GM23338 (cell line): ENCODE results near the gene RAD51B. TPM values are rescaled to one million over a fixed set of nuclear protein-coding genes. Genes with fewer than 3 reads are reported as not detected.

Experiments
- ATAC-seq: fragments of 200-7000 bp; cut with Tn5 transposase; 3 replicates; pipeline ENCODE4 v1.9.1; 2020
- DNase-seq: peaks from one replicate; pipeline ENCODE4 v3.0.0-alpha.2; 2015; ENCODE audit warnings: low spot score
- H2AFZ ChIP-seq: fragments of 200-600 bp; sonication (generic); 2 replicates; pipeline ENCODE4 v1.8.0; 2016; ENCODE audit warnings: antibody characterized with exemption, mild to moderate bottlenecking, moderate library complexity
- H3F3A ChIP-seq: fragments of 200-600 bp; sonication (generic); replicated peaks from 2 replicates; pipeline ENCODE4 v1.8.0; 2017; ENCODE audit warnings: antibody characterized with exemption, mixed run types, low read depth
- H3K27ac ChIP-seq: fragments of 200-600 bp; sonication (generic); 2 replicates; pipeline ENCODE4 v1.6.1; 2016; ENCODE audit warnings: low read depth
- H3K27me3 ChIP-seq: fragments of 200-600 bp; sonication (generic); 2 replicates; pipeline ENCODE4 v1.8.0; 2016; ENCODE audit warnings: mild to moderate bottlenecking, mixed run types, moderate library complexity; ENCODE audit not compliant: insufficient read depth
- H3K36me3 ChIP-seq: fragments of 200-600 bp; sonication (generic); 2 replicates; pipeline ENCODE4 v1.8.0; 2016; ENCODE audit warnings: mild to moderate bottlenecking; ENCODE audit not compliant: insufficient read depth
- H3K4me1 ChIP-seq: fragments of 200-600 bp; sonication (generic); 2 replicates; pipeline ENCODE4 v1.8.0; 2016; ENCODE audit warnings: mild to moderate bottlenecking, moderate library complexity; ENCODE audit not compliant: insufficient read depth
- H3K4me2 ChIP-seq: fragments of 200-600 bp; sonication (generic); 2 replicates; pipeline ENCODE4 v1.7.1; 2017; ENCODE audit warnings: mixed run types
- H3K4me3 ChIP-seq: fragments of 200-600 bp; sonication (generic); 2 replicates; pipeline ENCODE4 v1.6.1; 2016; ENCODE audit warnings: mixed run types
- H3K79me2 ChIP-seq: fragments of 200-600 bp; sonication (generic); replicated peaks from 2 replicates; pipeline ENCODE4 v1.8.0; 2017; ENCODE audit warnings: mild to moderate bottlenecking; ENCODE audit not compliant: insufficient read depth
- H3K9me2 ChIP-seq: fragments of 200-600 bp; sonication (generic); 2 replicates; pipeline ENCODE4 v1.8.0; 2017; ENCODE audit not compliant: insufficient read depth
- H4K20me1 ChIP-seq: fragments of 200-600 bp; sonication (generic); replicated peaks from 2 replicates; pipeline ENCODE4 v1.8.0; 2017; ENCODE audit warnings: mild to moderate bottlenecking; ENCODE audit not compliant: insufficient read depth
- H3K27ac Mint-ChIP-seq: 2 replicates; pipeline ENCODE4 v1.8.0; 2020; ENCODE audit warnings: inconsistent platforms, mild to moderate bottlenecking, moderate library complexity, mixed read lengths
- H3K27me3 Mint-ChIP-seq: 3 replicates; pipeline ENCODE4 v1.8.0; 2022; ENCODE audit warnings: low read depth, mild to moderate bottlenecking, moderate library complexity, mixed read lengths, inconsistent platforms; ENCODE audit not compliant: insufficient read depth, poor library complexity
- H3K36me3 Mint-ChIP-seq: 3 replicates; pipeline ENCODE4 v1.8.0; 2021; ENCODE audit warnings: low read depth, mild to moderate bottlenecking, inconsistent platforms, moderate library complexity, mixed read lengths
- H3K4me1 Mint-ChIP-seq: 3 replicates; pipeline ENCODE4 v1.8.0; 2020; ENCODE audit warnings: mild to moderate bottlenecking, inconsistent platforms, mixed read lengths
- H3K4me3 Mint-ChIP-seq: 3 replicates; pipeline ENCODE4 v1.8.0; 2021; ENCODE audit warnings: moderate library complexity, mild to moderate bottlenecking, inconsistent platforms, mixed read lengths
- H3K9me3 Mint-ChIP-seq: 3 replicates; pipeline ENCODE4 v1.8.0; 2020; ENCODE audit warnings: moderate library complexity, mild to moderate bottlenecking, inconsistent platforms, mixed read lengths
- CREB1 ChIP-seq: fragments of 250-450 bp; sonication (Bioruptor Pico); IDR thresholded peaks from 2 replicates; pipeline ENCODE4 v1.5.0; 2020; ENCODE audit warnings: low read depth, mild to moderate bottlenecking, moderate library complexity
- ETS1 ChIP-seq: IDR thresholded peaks from 2 replicates; pipeline ENCODE4 v1.6.1; 2016; ENCODE audit warnings: antibody characterized with exemption
- EZH2 ChIP-seq: fragments of 200-600 bp; sonication (generic); IDR thresholded peaks from one replicate; pipeline ENCODE4 v1.8.0; 2017; ENCODE audit warnings: antibody characterized with exemption, mild to moderate bottlenecking, low read depth; ENCODE audit not compliant: unreplicated experiment
- EZH2phosphoT487 ChIP-seq: fragments of 200-600 bp; sonication (generic); IDR thresholded peaks from one replicate; pipeline ENCODE4 v1.8.1; 2018; ENCODE audit warnings: antibody characterized with exemption; ENCODE audit not compliant: unreplicated experiment
- JUNB ChIP-seq: IDR thresholded peaks from one replicate; pipeline ENCODE4 v1.6.1; 2016; ENCODE audit warnings: antibody characterized with exemption; ENCODE audit not compliant: unreplicated experiment
- POLR2AphosphoS5 ChIP-seq: IDR thresholded peaks from 2 replicates; pipeline ENCODE4 v1.6.1; 2016; ENCODE audit warnings: antibody characterized with exemption, low read depth
- STAT1 ChIP-seq: IDR thresholded peaks from one replicate; pipeline ENCODE4 v1.6.1; 2016; ENCODE audit warnings: antibody characterized with exemption; ENCODE audit not compliant: unreplicated experiment
- ZNF114 ChIP-seq: fragments of 250-450 bp; sonication (Bioruptor Pico); IDR thresholded peaks from 2 replicates; pipeline ENCODE4 v1.5.0; 2020; ENCODE audit warnings: mild to moderate bottlenecking, moderate library complexity
- ZNF331 ChIP-seq: fragments of 250-450 bp; sonication (Bioruptor Pico); IDR thresholded peaks from 2 replicates; pipeline ENCODE4 v1.5.0; 2020; ENCODE audit warnings: low read depth, mild to moderate bottlenecking, moderate library complexity
- polyA plus RNA-seq: library from polyadenylated mRNA; unstranded; fragments of >200 nt; fragmentation: Nextera tagmentation; extraction: Ambion mirVana; gene quantifications from 2 replicates; pipeline ENCODE4 v1.2.1, GENCODE V29; 2016
- total RNA-seq: library from RNA; depleted of rRNA; stranded (reverse); fragments of >200 nt; shearing (Covaris generic); gene quantifications from 2 replicates; pipeline ENCODE4 v1.2.3, GENCODE V29; 2014
- TF ChIP-seq, protein P1 (sequence below): IDR thresholded peaks from one replicate; pipeline ENCODE4 v1.6.1; 2018; ENCODE audit warnings: antibody characterized with exemption; ENCODE audit not compliant: unreplicated experiment
- TF ChIP-seq, protein P2 (sequence below): fragments of 250-450 bp; sonication (Bioruptor Pico); IDR thresholded peaks from 2 replicates; pipeline ENCODE4 v1.5.0; 2020; ENCODE audit warnings: mild to moderate bottlenecking, moderate library complexity

RAD51B gene
- total and polyA plus RNA-seq, 2 experiments from 2014 or later, result 15.7 to 29.1 TPM

GRCh38 chr14:68459480-68460136 is 640.0 kb downstream of the RAD51B start:
- H3K36me3 ChIP-seq, result peaks cover 3% of the 10 kb centered on the region; the same call in 1 of the 2 replicates
- no peak overlapping the region for H3K27ac Mint-ChIP-seq
- ATAC-seq (no peak), DNase-seq (no peak)
- H3F3A ChIP-seq, result no peaks in the 10 kb centered on the region
- no peak overlapping the region for H3K4me3 ChIP-seq
- peaks cover 12% of the 10 kb centered on the region; the same call in 1 of the 2 replicates for H3K4me1 ChIP-seq
- no peak overlapping the region for H2AFZ ChIP-seq
- no peak overlapping the region for H3K4me2 ChIP-seq
- H3K27me3 ChIP-seq, result no peaks in the 10 kb centered on the region
- H3K4me3 Mint-ChIP-seq, result no peak overlapping the region
- H3K9me2 ChIP-seq, result no peaks in the 10 kb centered on the region
- peaks cover 7% of the 10 kb centered on the region; the same call in 2 of the 3 replicates for H3K36me3 Mint-ChIP-seq
- H3K79me2 ChIP-seq, result no peaks in the 10 kb centered on the region
- no peaks in the 10 kb centered on the region for H4K20me1 ChIP-seq
- TF ChIP-seq EZH2, result no peak
- no peak for TF ChIP-seq EZH2phosphoT487
- no peak for TF ChIP-seq STAT1
- TF ChIP-seq JUNB, result no peak
- TF ChIP-seq, protein P1, sequence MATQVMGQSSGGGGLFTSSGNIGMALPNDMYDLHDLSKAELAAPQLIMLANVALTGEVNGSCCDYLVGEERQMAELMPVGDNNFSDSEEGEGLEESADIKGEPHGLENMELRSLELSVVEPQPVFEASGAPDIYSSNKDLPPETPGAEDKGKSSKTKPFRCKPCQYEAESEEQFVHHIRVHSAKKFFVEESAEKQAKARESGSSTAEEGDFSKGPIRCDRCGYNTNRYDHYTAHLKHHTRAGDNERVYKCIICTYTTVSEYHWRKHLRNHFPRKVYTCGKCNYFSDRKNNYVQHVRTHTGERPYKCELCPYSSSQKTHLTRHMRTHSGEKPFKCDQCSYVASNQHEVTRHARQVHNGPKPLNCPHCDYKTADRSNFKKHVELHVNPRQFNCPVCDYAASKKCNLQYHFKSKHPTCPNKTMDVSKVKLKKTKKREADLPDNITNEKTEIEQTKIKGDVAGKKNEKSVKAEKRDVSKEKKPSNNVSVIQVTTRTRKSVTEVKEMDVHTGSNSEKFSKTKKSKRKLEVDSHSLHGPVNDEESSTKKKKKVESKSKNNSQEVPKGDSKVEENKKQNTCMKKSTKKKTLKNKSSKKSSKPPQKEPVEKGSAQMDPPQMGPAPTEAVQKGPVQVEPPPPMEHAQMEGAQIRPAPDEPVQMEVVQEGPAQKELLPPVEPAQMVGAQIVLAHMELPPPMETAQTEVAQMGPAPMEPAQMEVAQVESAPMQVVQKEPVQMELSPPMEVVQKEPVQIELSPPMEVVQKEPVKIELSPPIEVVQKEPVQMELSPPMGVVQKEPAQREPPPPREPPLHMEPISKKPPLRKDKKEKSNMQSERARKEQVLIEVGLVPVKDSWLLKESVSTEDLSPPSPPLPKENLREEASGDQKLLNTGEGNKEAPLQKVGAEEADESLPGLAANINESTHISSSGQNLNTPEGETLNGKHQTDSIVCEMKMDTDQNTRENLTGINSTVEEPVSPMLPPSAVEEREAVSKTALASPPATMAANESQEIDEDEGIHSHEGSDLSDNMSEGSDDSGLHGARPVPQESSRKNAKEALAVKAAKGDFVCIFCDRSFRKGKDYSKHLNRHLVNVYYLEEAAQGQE, result no peak
- peaks cover 10% of the 10 kb centered on the region for H3K4me1 Mint-ChIP-seq
- H3K9me3 Mint-ChIP-seq, result peaks cover 7% of the 10 kb centered on the region; the same call in 2 of the 3 replicates
- peaks cover 2% of the 10 kb centered on the region for H3K27me3 Mint-ChIP-seq
- peak overlapping the region; percentile 11 for H3K27ac ChIP-seq

DNA sequence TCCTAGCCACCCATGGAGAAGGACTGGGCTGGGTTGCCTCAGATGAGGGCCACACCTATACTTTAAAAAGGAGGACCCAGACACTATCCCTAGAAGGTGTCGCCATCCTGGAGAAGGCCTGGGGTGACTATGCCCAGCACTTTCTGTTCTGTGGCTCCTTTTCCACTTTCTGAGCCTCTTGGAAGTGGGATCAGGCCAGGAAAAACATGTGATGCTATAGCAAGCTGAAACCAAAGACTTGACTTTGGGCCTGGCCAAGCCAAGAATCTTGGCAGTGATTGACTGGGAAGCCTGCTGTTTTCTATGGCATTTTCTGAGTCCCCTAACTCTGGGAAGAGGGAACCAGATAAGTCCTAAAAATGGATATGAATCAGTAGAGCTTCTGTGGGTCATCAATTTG is 641.0 kb downstream of the RAD51B start:
- no peak overlapping the region for H3K4me3 Mint-ChIP-seq
- ATAC-seq, result no peak
- TF ChIP-seq EZH2, result no peak
- TF ChIP-seq ETS1, result no peak
- no peak for TF ChIP-seq CREB1 (CRISPR knock-in tag)
- no peak for TF ChIP-seq JUNB
- TF ChIP-seq STAT1, result no peak
- no peak for TF ChIP-seq ZNF114 (CRISPR knock-in tag)
- no peak for TF ChIP-seq ZNF331
- TF ChIP-seq POLR2AphosphoS5, result no peak
- TF ChIP-seq, protein P2, sequence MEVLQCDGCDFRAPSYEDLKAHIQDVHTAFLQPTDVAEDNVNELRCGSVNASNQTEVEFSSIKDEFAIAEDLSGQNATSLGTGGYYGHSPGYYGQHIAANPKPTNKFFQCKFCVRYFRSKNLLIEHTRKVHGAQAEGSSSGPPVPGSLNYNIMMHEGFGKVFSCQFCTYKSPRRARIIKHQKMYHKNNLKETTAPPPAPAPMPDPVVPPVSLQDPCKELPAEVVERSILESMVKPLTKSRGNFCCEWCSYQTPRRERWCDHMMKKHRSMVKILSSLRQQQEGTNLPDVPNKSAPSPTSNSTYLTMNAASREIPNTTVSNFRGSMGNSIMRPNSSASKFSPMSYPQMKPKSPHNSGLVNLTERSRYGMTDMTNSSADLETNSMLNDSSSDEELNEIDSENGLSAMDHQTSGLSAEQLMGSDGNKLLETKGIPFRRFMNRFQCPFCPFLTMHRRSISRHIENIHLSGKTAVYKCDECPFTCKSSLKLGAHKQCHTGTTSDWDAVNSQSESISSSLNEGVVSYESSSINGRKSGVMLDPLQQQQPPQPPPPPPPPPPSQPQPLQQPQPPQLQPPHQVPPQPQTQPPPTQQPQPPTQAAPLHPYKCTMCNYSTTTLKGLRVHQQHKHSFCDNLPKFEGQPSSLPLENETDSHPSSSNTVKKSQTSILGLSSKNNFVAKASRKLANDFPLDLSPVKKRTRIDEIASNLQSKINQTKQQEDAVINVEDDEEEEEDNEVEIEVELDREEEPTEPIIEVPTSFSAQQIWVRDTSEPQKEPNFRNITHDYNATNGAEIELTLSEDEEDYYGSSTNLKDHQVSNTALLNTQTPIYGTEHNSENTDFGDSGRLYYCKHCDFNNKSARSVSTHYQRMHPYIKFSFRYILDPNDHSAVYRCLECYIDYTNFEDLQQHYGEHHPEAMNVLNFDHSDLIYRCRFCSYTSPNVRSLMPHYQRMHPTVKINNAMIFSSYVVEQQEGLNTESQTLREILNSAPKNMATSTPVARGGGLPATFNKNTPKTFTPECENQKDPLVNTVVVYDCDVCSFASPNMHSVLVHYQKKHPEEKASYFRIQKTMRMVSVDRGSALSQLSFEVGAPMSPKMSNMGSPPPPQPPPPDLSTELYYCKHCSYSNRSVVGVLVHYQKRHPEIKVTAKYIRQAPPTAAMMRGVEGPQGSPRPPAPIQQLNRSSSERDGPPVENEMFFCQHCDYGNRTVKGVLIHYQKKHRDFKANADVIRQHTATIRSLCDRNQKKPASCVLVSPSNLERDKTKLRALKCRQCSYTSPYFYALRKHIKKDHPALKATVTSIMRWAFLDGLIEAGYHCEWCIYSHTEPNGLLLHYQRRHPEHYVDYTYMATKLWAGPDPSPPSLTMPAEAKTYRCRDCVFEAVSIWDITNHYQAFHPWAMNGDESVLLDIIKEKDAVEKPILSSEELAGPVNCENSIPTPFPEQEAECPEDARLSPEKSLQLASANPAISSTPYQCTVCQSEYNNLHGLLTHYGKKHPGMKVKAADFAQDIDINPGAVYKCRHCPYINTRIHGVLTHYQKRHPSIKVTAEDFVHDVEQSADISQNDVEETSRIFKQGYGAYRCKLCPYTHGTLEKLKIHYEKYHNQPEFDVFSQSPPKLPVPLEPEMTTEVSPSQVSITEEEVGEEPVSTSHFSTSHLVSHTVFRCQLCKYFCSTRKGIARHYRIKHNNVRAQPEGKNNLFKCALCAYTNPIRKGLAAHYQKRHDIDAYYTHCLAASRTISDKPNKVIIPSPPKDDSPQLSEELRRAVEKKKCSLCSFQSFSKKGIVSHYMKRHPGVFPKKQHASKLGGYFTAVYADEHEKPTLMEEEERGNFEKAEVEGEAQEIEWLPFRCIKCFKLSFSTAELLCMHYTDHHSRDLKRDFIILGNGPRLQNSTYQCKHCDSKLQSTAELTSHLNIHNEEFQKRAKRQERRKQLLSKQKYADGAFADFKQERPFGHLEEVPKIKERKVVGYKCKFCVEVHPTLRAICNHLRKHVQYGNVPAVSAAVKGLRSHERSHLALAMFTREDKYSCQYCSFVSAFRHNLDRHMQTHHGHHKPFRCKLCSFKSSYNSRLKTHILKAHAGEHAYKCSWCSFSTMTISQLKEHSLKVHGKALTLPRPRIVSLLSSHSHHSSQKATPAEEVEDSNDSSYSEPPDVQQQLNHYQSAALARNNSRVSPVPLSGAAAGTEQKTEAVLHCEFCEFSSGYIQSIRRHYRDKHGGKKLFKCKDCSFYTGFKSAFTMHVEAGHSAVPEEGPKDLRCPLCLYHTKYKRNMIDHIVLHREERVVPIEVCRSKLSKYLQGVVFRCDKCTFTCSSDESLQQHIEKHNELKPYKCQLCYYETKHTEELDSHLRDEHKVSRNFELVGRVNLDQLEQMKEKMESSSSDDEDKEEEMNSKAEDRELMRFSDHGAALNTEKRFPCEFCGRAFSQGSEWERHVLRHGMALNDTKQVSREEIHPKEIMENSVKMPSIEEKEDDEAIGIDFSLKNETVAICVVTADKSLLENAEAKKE, result no peak

More for the DNA sequence above, 641.0 kb downstream of the RAD51B start:
- Mint-ChIP-seq H3K4me1 (peaks cover 10% of the 10 kb centered on the region), H3K9me3 (no peaks in the 10 kb centered on the region), H3K27ac (no peak overlapping the region), H3K27me3 (no peaks in the 10 kb centered on the region), H3K36me3 (no peaks in the 10 kb centered on the region)
- H2AFZ ChIP-seq, result no peak overlapping the region
- no peaks in the 10 kb centered on the region for H3K27me3 ChIP-seq
- no peak overlapping the region for H3K4me2 ChIP-seq
- H3K27ac ChIP-seq, result no peak overlapping the region
- H3F3A ChIP-seq, result no peaks in the 10 kb centered on the region
- no peak overlapping the region for H3K4me3 ChIP-seq
- no peaks in the 10 kb centered on the region for H4K20me1 ChIP-seq
- no peaks in the 10 kb centered on the region for H3K36me3 ChIP-seq
- DNase-seq, result no peak
- H3K4me1 ChIP-seq, result peaks cover 12% of the 10 kb centered on the region; the same call in 1 of the 2 replicates
- H3K79me2 ChIP-seq, result no peaks in the 10 kb centered on the region
- H3K9me2 ChIP-seq, result no peaks in the 10 kb centered on the region
